ENCODE data around the gene IL16. TPM values are rescaled to one million over a fixed set of nuclear protein-coding genes. Genes with fewer than 3 reads are reported as not detected.

Gene IL16
- polyA plus RNA-seq, 1 donor (not counting 4 experiments of a cell fraction or from before 2014, with no cell fraction given) = not detected

DNA sequence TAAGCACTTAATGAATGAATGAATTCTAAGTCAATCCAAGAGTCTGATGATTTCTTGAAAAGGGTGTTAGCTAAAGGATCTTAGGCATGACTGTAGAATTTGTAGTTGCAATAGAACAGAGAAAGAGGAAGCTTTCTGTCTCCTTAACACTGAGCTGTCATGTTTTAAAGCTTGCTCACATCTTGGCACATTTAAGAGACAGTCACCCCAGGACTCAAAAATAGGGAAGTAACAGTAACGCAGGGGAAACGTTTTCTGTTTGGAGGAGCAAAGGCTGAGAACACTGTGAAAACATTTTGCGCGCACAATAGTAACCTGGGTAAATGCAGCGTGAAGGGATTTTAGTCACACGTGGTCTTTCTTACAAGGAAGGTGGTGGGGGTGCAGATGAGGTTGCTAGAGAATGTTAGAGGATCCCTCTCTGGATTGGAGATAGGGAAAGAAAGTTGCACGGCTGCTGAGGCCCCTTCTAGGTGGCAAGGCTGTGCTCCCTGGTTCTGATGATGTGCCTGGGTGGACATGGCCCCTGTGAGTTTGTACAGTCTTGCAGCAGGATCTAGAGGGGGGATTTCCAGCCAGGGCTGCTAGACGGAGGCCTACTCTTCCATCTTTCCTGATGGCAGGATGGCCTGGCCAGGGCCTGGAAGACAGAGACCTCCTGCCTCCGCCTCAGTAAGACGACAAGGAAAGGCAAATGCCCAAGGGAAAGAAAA lies 115.2 kb downstream of the IL16 start:
- H3K4me3 ChIP-seq (ENCODE audit: control insufficient read depth in 2 of 3, extremely low read depth in 1 of 3, insufficient read depth in 2 of 3, low read depth in 1 of 3, low read length in 3 of 3) = no peak overlapping the region
- H4K20me1 ChIP-seq (ENCODE audit: control insufficient read depth, extremely low read depth, insufficient read depth, low read length) = no peaks in the 10 kb centered on the region
- DNase-seq (ENCODE audit: low read depth, low spot score) = no peak
- dilution Hi-C loops (cut with MboI; ENCODE audit: extremely low pct_ligation_motif_present, low sequenced_read_pairs) = no loop called here
- H3K36me3 ChIP-seq (ENCODE audit: control insufficient read depth in 2 of 2, extremely low read depth in 1 of 2, insufficient read depth in 2 of 2, low read length in 2 of 2) = peaks cover 34 to 40% of the 10 kb centered on the region in 2 experiments
- H3K27ac ChIP-seq (ENCODE audit: control insufficient read depth, insufficient read depth, low read length) = no peak overlapping the region
- H3K4me2 ChIP-seq (ENCODE audit: control insufficient read depth, extremely low read depth, insufficient read depth, low read depth, low read length) = no peak overlapping the region
- H3K4me1 ChIP-seq (ENCODE audit: control insufficient read depth, extremely low read depth, insufficient read depth, low read length) = peaks cover 20% of the 10 kb centered on the region
- H3K9me3 ChIP-seq (ENCODE audit: control insufficient read depth, low read depth, low read length) = no peaks in the 10 kb centered on the region
- no peaks in the 10 kb centered on the region for H3K27me3 ChIP-seq (ENCODE audit: control insufficient read depth, extremely low read depth, insufficient read depth, low read length)
- no peak overlapping the region for H2AFZ ChIP-seq (ENCODE audit: control insufficient read depth, low read length)
- no peaks in the 10 kb centered on the region for H3K79me2 ChIP-seq (ENCODE audit: control insufficient read depth, insufficient read depth, low read length)
- H3K9ac ChIP-seq (ENCODE audit: control insufficient read depth, extremely low read depth, insufficient read depth, low read length) = no peak overlapping the region
- no peaks in the 10 kb centered on the region for H3K9me1 ChIP-seq (ENCODE audit: control insufficient read depth, extremely low read depth, insufficient read depth, low read length)
- TF ChIP-seq, protein P1, sequence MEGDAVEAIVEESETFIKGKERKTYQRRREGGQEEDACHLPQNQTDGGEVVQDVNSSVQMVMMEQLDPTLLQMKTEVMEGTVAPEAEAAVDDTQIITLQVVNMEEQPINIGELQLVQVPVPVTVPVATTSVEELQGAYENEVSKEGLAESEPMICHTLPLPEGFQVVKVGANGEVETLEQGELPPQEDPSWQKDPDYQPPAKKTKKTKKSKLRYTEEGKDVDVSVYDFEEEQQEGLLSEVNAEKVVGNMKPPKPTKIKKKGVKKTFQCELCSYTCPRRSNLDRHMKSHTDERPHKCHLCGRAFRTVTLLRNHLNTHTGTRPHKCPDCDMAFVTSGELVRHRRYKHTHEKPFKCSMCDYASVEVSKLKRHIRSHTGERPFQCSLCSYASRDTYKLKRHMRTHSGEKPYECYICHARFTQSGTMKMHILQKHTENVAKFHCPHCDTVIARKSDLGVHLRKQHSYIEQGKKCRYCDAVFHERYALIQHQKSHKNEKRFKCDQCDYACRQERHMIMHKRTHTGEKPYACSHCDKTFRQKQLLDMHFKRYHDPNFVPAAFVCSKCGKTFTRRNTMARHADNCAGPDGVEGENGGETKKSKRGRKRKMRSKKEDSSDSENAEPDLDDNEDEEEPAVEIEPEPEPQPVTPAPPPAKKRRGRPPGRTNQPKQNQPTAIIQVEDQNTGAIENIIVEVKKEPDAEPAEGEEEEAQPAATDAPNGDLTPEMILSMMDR (optimal IDR thresholded peaks at IDR 0.05 in 1 of 3, IDR thresholded peaks at IDR 0.05 in 1 of 3, conservative IDR thresholded peaks at IDR 0.05 in 1 of 3; ENCODE audit: extremely low read depth in 1 of 3, insufficient read depth in 2 of 3, low read length in 3 of 3) = no peak
- TF ChIP-seq EZH2 (IDR thresholded peaks at IDR 0.05; ENCODE audit: low read length) = no peak
- FAIRE-seq = no peak

DNA sequence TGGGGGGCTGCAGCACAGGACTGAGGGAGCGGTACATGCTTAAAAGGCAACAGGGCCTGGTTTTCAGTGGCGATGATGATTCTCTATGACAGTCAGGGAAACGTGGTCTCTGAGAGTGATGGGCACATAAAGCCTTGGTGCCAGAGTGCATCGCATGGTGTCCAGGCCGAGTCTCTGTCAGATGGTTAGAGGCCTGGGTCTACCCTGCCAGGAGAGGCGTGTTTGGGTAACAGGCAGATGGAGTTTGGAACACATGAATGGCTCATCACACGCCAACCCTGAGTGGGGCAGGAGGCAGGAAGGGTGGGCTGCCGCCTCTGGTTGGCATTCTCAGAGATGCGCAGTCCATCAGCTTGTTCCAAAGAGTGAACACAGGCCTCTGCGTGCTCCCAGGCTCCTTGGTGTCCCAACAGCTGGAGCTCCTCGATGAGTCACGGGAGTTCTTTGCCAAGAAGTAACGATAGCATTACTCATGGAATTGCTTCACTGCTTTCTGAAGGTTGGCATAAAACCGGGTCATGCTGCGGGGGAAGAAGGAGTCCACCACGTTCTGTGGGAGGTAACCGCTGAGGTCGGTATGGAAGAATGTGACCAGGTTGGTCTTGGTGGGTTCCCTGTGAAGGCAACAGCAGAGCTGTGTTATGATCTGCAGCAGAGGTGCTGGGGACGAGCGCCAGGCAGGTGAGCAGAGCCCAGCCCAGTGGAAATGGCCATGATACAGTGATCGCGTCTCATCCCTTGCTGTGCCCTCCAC lies 116.3 kb downstream of the IL16 start:
- H3K4me2 ChIP-seq (ENCODE audit: control insufficient read depth, extremely low read depth, insufficient read depth, low read depth, low read length) = peak overlapping the region; percentile 74
- peak overlapping the region; percentile 74 for H3K9ac ChIP-seq (ENCODE audit: control insufficient read depth, extremely low read depth, insufficient read depth, low read length)
- H3K36me3 ChIP-seq (ENCODE audit: control insufficient read depth in 2 of 2, extremely low read depth in 1 of 2, insufficient read depth in 2 of 2, low read length in 2 of 2) = peaks cover 42 to 50% of the 10 kb centered on the region in 2 experiments
- no peak overlapping the region for H2AFZ ChIP-seq (ENCODE audit: control insufficient read depth, low read length)
- DNase-seq (ENCODE audit: low read depth, low spot score) (peak; percentile 99), FAIRE-seq (peak; percentile 100)
- TF ChIP-seq, protein P1 (optimal IDR thresholded peaks at IDR 0.05 in 1 of 3, IDR thresholded peaks at IDR 0.05 in 1 of 3, conservative IDR thresholded peaks at IDR 0.05 in 1 of 3; ENCODE audit: extremely low read depth in 1 of 3, insufficient read depth in 2 of 3, low read length in 3 of 3) = no peak
- no peak for TF ChIP-seq EZH2 (IDR thresholded peaks at IDR 0.05; ENCODE audit: low read length)
- H3K9me1 ChIP-seq (ENCODE audit: control insufficient read depth, extremely low read depth, insufficient read depth, low read length) = no peaks in the 10 kb centered on the region
- H3K79me2 ChIP-seq (ENCODE audit: control insufficient read depth, insufficient read depth, low read length) = no peaks in the 10 kb centered on the region
- H3K4me3 ChIP-seq (ENCODE audit: control insufficient read depth in 2 of 3, extremely low read depth in 1 of 3, insufficient read depth in 2 of 3, low read depth in 1 of 3, low read length in 3 of 3) = no peak overlapping the region
- peaks cover 20% of the 10 kb centered on the region for H3K4me1 ChIP-seq (ENCODE audit: control insufficient read depth, extremely low read depth, insufficient read depth, low read length)
- dilution Hi-C loops (cut with MboI; ENCODE audit: extremely low pct_ligation_motif_present, low sequenced_read_pairs) = no loop called here
- H3K27ac ChIP-seq (ENCODE audit: control insufficient read depth, insufficient read depth, low read length) = peak overlapping the region; percentile 93
- no peaks in the 10 kb centered on the region for H3K27me3 ChIP-seq (ENCODE audit: control insufficient read depth, extremely low read depth, insufficient read depth, low read length)
- H3K9me3 ChIP-seq (ENCODE audit: control insufficient read depth, low read depth, low read length) = no peaks in the 10 kb centered on the region
- H4K20me1 ChIP-seq (ENCODE audit: control insufficient read depth, extremely low read depth, insufficient read depth, low read length) = no peaks in the 10 kb centered on the region

All from keratinocyte (primary cell).